MCF 10A (cell line): ENCODE measurements around the gene MECR. TPM values are rescaled to one million over a fixed set of nuclear protein-coding genes. Genes with fewer than 3 reads are reported as not detected.
A peak's percentile ranks its signal among the peaks of the same experiment; 100 is the strongest.
"Not testable (repeated sequence)": the region's sequence is repeated elsewhere in the genome, so short reads cannot be mapped to it uniquely, and the experiment has no call there.

Experiments
- BruUV-seq: library from RNA; stranded (reverse); fragments of 400-500 nt; replicated peaks from 2 replicates; lab custom pipeline; 2021; lab: Mats Ljungman, UMichigan
- CTCF ChIA-PET: fragments of 300-600 bp; sonication (Branson Sonifier 250); formaldehyde crosslinking; extraction: SDS; loops from one replicate; lab custom pipeline; 2021; ENCODE audit warnings: antibody characterized with exemption, inconsistent platforms; lab: Yijun Ruan, JAX
- POLR2A ChIA-PET: fragments of 300-600, 350-650 bp; sonication (Branson Sonifier 250); formaldehyde crosslinking; extraction: SDS; loops from one replicate; lab custom pipeline; 2020; ENCODE audit warnings: antibody characterized with exemption, inconsistent platforms; lab: Yijun Ruan, JAX
- DNase-seq: peaks from one replicate; pipeline ENCODE4 v3.0.0-alpha.2; 2018; ENCODE audit not compliant: unreplicated experiment
- H3K27ac Mint-ChIP-seq: one replicate; pipeline ENCODE4 v1.8.0; 2022; ENCODE audit warnings: mild to moderate bottlenecking, low read depth, mixed read lengths; ENCODE audit not compliant: unreplicated experiment
- H3K27me3 Mint-ChIP-seq: one replicate; pipeline ENCODE4 v1.8.0; 2022; ENCODE audit warnings: mixed read lengths; ENCODE audit not compliant: insufficient read depth, unreplicated experiment
- H3K36me3 Mint-ChIP-seq: one replicate; pipeline ENCODE4 v1.8.0; 2022; ENCODE audit warnings: mild to moderate bottlenecking, moderate library complexity, mixed read lengths; ENCODE audit not compliant: insufficient read depth, unreplicated experiment
- H3K4me1 Mint-ChIP-seq: one replicate; pipeline ENCODE4 v1.8.0; 2022; ENCODE audit warnings: mixed read lengths; ENCODE audit not compliant: insufficient read depth, unreplicated experiment
- H3K4me3 Mint-ChIP-seq: one replicate; pipeline ENCODE4 v1.8.0; 2022; ENCODE audit warnings: mild to moderate bottlenecking, moderate library complexity, mixed read lengths; ENCODE audit not compliant: unreplicated experiment
- H3K9me3 Mint-ChIP-seq: one replicate; pipeline ENCODE4 v1.8.0; 2022; ENCODE audit warnings: mixed read lengths; ENCODE audit not compliant: unreplicated experiment
- CTCF ChIP-seq: fragments of 200-600 bp; IDR thresholded peaks from one replicate; pipeline ENCODE4 v1.8.0; 2022; ENCODE audit warnings: antibody characterized with exemption, mild to moderate bottlenecking; ENCODE audit not compliant: unreplicated experiment
- intact Hi-C: fragments of 100-400 bp; cut with micrococcal nuclease; formaldehyde crosslinking; loops from 2 replicates; pipeline ENCODE4 v1.14.1; 2022
- total RNA-seq: library from RNA; stranded (reverse); gene quantifications from 2 replicates; pipeline ENCODE4 v1.2.3, GENCODE V29; 2022

The MECR gene
- total RNA-seq, 1 experiment from 2014 or later: 59.1 TPM

- CTCF ChIA-PET: interaction anchor here (0.6 to 0.7 kb wide), 3 partner anchors 99 to 1567 kb away, joined by 3 read pairs; no protein-coding TSS in a partner anchor
- no peak for DNase-seq
- H3K27me3 Mint-ChIP-seq: no peaks in the 10 kb centered on the region
- no peak overlapping the region for H3K27ac Mint-ChIP-seq
- H3K9me3 Mint-ChIP-seq: no peaks in the 10 kb centered on the region
- intact Hi-C loops: no loop called here
- no peaks in the 10 kb centered on the region for H3K4me1 Mint-ChIP-seq
- POLR2A ChIA-PET: interaction anchor here (0.6 to 2.1 kb wide), 3 partner anchors 7 to 24 kb away, joined by 4 to 9 read pairs (median 4); no protein-coding TSS in a partner anchor
- H3K36me3 Mint-ChIP-seq: peaks cover 87% of the 10 kb centered on the region
- BruUV-seq: no TSS peak
- no peak overlapping the region for H3K4me3 Mint-ChIP-seq
- no peak for TF ChIP-seq CTCF
Observed at GRCh38 chr1:29156543-29157268, 74.0 kb downstream of the MECR start.

- ChIA-PET POLR2A (interaction anchor here (1.1 to 1.2 kb wide), 2 partner anchors 28 to 58 kb away, joined by 3 to 5 read pairs; no protein-coding TSS in a partner anchor), CTCF (interaction anchor here (0.6 kb wide), 1 partner anchor 1301 kb away, joined by 3 read pairs; no protein-coding TSS in a partner anchor)
- H3K4me3 Mint-ChIP-seq: no peak overlapping the region
- H3K4me1 Mint-ChIP-seq: no peaks in the 10 kb centered on the region
- no peak for TF ChIP-seq CTCF
- no peaks in the 10 kb centered on the region for H3K9me3 Mint-ChIP-seq
- H3K27ac Mint-ChIP-seq: peak overlapping the region; percentile 83
- DNase-seq: no peak
- H3K27me3 Mint-ChIP-seq: no peaks in the 10 kb centered on the region
- BruUV-seq: no TSS peak
- intact Hi-C loops: no loop called here
- peaks cover 100% of the 10 kb centered on the region for H3K36me3 Mint-ChIP-seq
Observed at GRCh38 chr1:29152046-29152805, 78.5 kb downstream of the MECR start.

DNA sequence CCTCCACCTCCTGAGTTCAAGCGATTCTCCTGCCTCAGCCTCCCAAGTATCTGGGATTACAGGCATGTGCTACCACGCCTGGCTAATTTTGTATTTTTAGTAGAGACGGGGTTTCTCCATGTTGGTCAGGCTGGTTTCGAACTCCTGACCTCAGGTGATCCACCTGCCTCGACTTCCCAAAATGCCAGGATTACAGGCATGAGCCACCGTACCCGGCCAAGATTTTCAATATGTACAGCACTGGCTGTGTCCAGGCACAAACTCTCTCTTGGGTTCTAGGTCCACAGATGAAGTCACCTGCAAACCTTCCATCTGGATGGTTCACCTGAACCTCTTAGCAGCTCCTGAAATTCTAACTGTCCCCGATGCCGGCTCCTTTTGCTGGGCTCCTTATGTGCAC, 80.4 kb downstream of the MECR start:
- H3K36me3 Mint-ChIP-seq: peaks cover 100% of the 10 kb centered on the region
- H3K4me3 Mint-ChIP-seq, H3K27ac Mint-ChIP-seq, BruUV-seq, H3K9me3 Mint-ChIP-seq, POLR2A ChIA-PET, H3K4me1 Mint-ChIP-seq, DNase-seq, H3K27me3 Mint-ChIP-seq, intact Hi-C loops: not testable (repeated sequence)
- CTCF ChIA-PET: interaction anchor here (0.6 kb wide), 1 partner anchor 19 kb away, joined by 5 read pairs; no protein-coding TSS in a partner anchor

- intact Hi-C loops: no loop called here
- TF ChIP-seq CTCF: no peak
- ChIA-PET POLR2A (interaction anchor here (0.6 to 0.9 kb wide), 2 partner anchors 8 to 1600 kb away, joined by 3 to 4 read pairs; no protein-coding TSS in a partner anchor), CTCF (interaction anchor here (0.7 kb wide), 1 partner anchor 33 kb away, joined by 5 read pairs; no protein-coding TSS in a partner anchor)
- no peaks in the 10 kb centered on the region for H3K4me1 Mint-ChIP-seq
- peak overlapping the region; percentile 67 for H3K27ac Mint-ChIP-seq
- peaks cover 99% of the 10 kb centered on the region for H3K36me3 Mint-ChIP-seq
- BruUV-seq: no TSS peak
- no peaks in the 10 kb centered on the region for H3K27me3 Mint-ChIP-seq
- H3K4me3 Mint-ChIP-seq: no peak overlapping the region
- H3K9me3 Mint-ChIP-seq: no peaks in the 10 kb centered on the region
- DNase-seq: no peak
Observed at GRCh38 chr1:29148656-29149491, 81.9 kb downstream of the MECR start.
